T-helper 17 cell (primary cell): ENCODE data around the gene FLVCR2. TPM values are rescaled to one million over a fixed set of nuclear protein-coding genes. Genes with fewer than 3 reads are reported as not detected.
"Not testable (repeated sequence)": the region's sequence is repeated elsewhere in the genome, so short reads cannot be mapped to it uniquely, and the experiment has no call there.

ENCODE experiments used
- ATAC-seq: fragments of 150-1000 bp; cut with Tn5 transposase; 2 replicates; pipeline ENCODE4 v1.10.0; 2021; ENCODE audit warnings: mild to moderate bottlenecking, moderate library complexity
- DNase-seq, 3 donors: peaks; one replicate each; pipeline versions ENCODE4 v3.0.0 to v3.0.0-alpha.2; 2020 to 2021
- H3K9me3 ChIP-seq: one replicate; pipeline ENCODE4 v1.7.0; 2013; ENCODE audit warnings: low read length, mild to moderate bottlenecking; ENCODE audit not compliant: control insufficient read depth, poor library complexity, severe bottlenecking
- H3K27ac Mint-ChIP-seq: one replicate; pipeline ENCODE4 v1.8.0; 2022; ENCODE audit warnings: mild to moderate bottlenecking, moderate library complexity, mixed read lengths
- H3K27me3 Mint-ChIP-seq: one replicate; pipeline ENCODE4 v1.8.0; 2022; ENCODE audit warnings: mixed read lengths
- H3K36me3 Mint-ChIP-seq: one replicate; pipeline ENCODE4 v1.8.0; 2022; ENCODE audit warnings: low read depth, mixed read lengths
- H3K4me1 Mint-ChIP-seq: one replicate; pipeline ENCODE4 v1.8.0; 2022; ENCODE audit warnings: mild to moderate bottlenecking, mixed read lengths
- H3K4me3 Mint-ChIP-seq: one replicate; pipeline ENCODE4 v1.8.0; 2022; ENCODE audit warnings: mild to moderate bottlenecking, moderate library complexity, mixed read lengths
- total RNA-seq, 4 donors: library from RNA in 2 of 4; stranded (reverse) in 2 of 4; gene quantifications; one replicate each; pipeline ENCODE4 v1.2.3 and lab custom pipeline; 2022 to 2026

The FLVCR2 gene
- total RNA-seq, 2 donors from 2014 or later: 6.5 to 8.1 TPM

- ATAC-seq (no peak), DNase-seq (no peak)
- Mint-ChIP-seq H3K4me1 (peaks cover 10% of the 10 kb centered on the region), H3K4me3 (no peak overlapping the region), H3K36me3 (peaks cover 14% of the 10 kb centered on the region), H3K27ac (no peak overlapping the region), H3K27me3 (no peaks in the 10 kb centered on the region)
- H3K9me3 ChIP-seq: no peaks in the 10 kb centered on the region
Measured at GRCh38 chr14:75675265-75675960, 97.0 kb downstream of the FLVCR2 start.

GRCh38 chr14:75685910-75686309, 107.5 kb downstream of the FLVCR2 start:
- peaks cover 5% of the 10 kb centered on the region for H3K36me3 Mint-ChIP-seq

GRCh38 chr14:75689012-75689411, 110.6 kb downstream of the FLVCR2 start:
- no peak overlapping the region for H3K27ac Mint-ChIP-seq
- H3K36me3 Mint-ChIP-seq: peaks cover 4% of the 10 kb centered on the region
- no peaks in the 10 kb centered on the region for H3K4me1 Mint-ChIP-seq
- H3K9me3 ChIP-seq: no peaks in the 10 kb centered on the region
- DNase-seq: no peak
- H3K27me3 Mint-ChIP-seq: no peaks in the 10 kb centered on the region
- no peak for ATAC-seq
- no peak overlapping the region for H3K4me3 Mint-ChIP-seq

More at GRCh38 chr14:75685910-75686309, 107.5 kb downstream of the FLVCR2 start:
- DNase-seq (no peak), ATAC-seq (no peak)
- no peak overlapping the region for H3K27ac Mint-ChIP-seq
- H3K27me3 Mint-ChIP-seq: no peaks in the 10 kb centered on the region
- H3K4me1 Mint-ChIP-seq: no peaks in the 10 kb centered on the region
- no peak overlapping the region for H3K4me3 Mint-ChIP-seq
- H3K9me3 ChIP-seq: no peaks in the 10 kb centered on the region

GRCh38 chr14:75690010-75690409, 111.6 kb downstream of the FLVCR2 start:
- Mint-ChIP-seq H3K4me1 (no peaks in the 10 kb centered on the region), H3K36me3 (peaks cover 3% of the 10 kb centered on the region), H3K27me3 (no peaks in the 10 kb centered on the region), H3K27ac (no peak overlapping the region), H3K4me3 (no peak overlapping the region)
- ATAC-seq: no peak
- no peak for DNase-seq
- no peaks in the 10 kb centered on the region for H3K9me3 ChIP-seq

GRCh38 chr14:75695025-75695424, 116.6 kb downstream of the FLVCR2 start:
- not testable (repeated sequence) for DNase-seq, H3K27ac Mint-ChIP-seq, H3K9me3 ChIP-seq, H3K4me3 Mint-ChIP-seq, H3K27me3 Mint-ChIP-seq, ATAC-seq, H3K36me3 Mint-ChIP-seq, H3K4me1 Mint-ChIP-seq

DNA sequence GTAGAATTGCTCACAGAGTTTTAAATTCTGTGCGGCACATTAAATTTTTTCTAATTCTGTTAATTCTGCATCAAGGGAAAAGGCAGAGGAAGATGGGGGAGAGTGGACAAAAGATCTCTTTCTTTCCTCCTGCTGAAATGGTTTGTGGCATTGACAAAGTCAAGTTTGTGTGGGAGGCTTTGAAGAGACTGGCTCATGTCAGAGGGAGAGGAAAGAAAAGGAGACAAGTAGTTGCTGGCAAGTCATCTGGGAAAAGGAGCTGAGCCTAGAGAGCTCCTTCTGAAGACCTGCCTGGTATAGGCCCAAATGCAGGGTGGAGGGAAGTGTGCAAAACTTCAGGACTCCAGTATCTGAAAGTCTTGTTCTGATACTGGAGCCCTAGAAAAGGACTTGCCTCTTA, 119.0 kb downstream of the FLVCR2 start:
- ATAC-seq: no peak
- no peaks in the 10 kb centered on the region for H3K9me3 ChIP-seq
- Mint-ChIP-seq H3K36me3 (peaks cover 17% of the 10 kb centered on the region), H3K4me1 (peaks cover 3% of the 10 kb centered on the region), H3K27me3 (no peaks in the 10 kb centered on the region), H3K27ac (no peak overlapping the region), H3K4me3 (no peak overlapping the region)
- DNase-seq: no peak

Other genes starting within 250 kb of the FLVCR2 start
- gene JDP2, start 150.6 kb upstream of the FLVCR2 start, total RNA-seq: 1 to 10 TPM in 1 of 2 donors, under 1 TPM in 1; 0.86 to 1.4 TPM
- gene BATF, start 56.2 kb upstream of the FLVCR2 start, total RNA-seq: 10 to 100 TPM; 20.3 to 21.3 TPM
- 1 to 10 TPM; 8.4 to 9.0 TPM for gene ERG28, start 82.3 kb downstream of the FLVCR2 start, total RNA-seq
- gene TTLL5, start 82.6 kb downstream of the FLVCR2 start, total RNA-seq: 10 to 100 TPM; 26.0 to 31.9 TPM